ENCODE data around the gene OR52A1. TPM values are rescaled to one million over a fixed set of nuclear protein-coding genes. Genes with fewer than 3 reads are reported as not detected.

OR52A1 gene
- total and polyA plus RNA-seq, 2 experiments from 2014 or later, result not detected

GRCh38 chr11:5096011-5096410 lies 58.5 kb downstream of the OR52A1 start:
- TF ChIP-seq EZH2phosphoT487 (IDR thresholded peaks at IDR 0.05; ENCODE audit: insufficient read depth, low read depth) (no peak), EZH2 (IDR thresholded peaks at IDR 0.05; ENCODE audit: insufficient read depth, poor library complexity, severe bottlenecking) (no peak)
- Histone ChIP-seq H3K4me3 (no peak overlapping the region), H3K9ac (no peak overlapping the region), H3F3A (ENCODE audit: insufficient read depth) (no peaks in the 10 kb centered on the region), H3K36me3 (ENCODE audit: low read depth) (no peaks in the 10 kb centered on the region), H3K9me2 (ENCODE audit: insufficient read depth) (no peaks in the 10 kb centered on the region), H3K27me3 (replicated peaks; ENCODE audit: insufficient read depth) (peaks cover 5% of the 10 kb centered on the region; the same call in 1 of the 2 replicates), H3K4me2 (ENCODE audit: unreplicated experiment) (no peak overlapping the region), H3K79me2 (ENCODE audit: insufficient read depth) (no peaks in the 10 kb centered on the region), H4K20me1 (ENCODE audit: insufficient read depth) (no peaks in the 10 kb centered on the region), H3K9me3 (ENCODE audit: low read depth) (no peaks in the 10 kb centered on the region), H2AFZ (no peak overlapping the region), H3K4me1 (ENCODE audit: insufficient read depth) (no peaks in the 10 kb centered on the region), H3K27ac (no peak overlapping the region)
- DNase-seq, result no peak
- in situ Hi-C loops (cut with MboI), result no loop called here
- 22 to 24% methylated on average over 2 of the region's 2 CpGs for WGBS, 2 experiments (ENCODE audit: low coverage in 1 of 2, low lambda C conversion rate in 2 of 2, missing lambda C conversion rate in 2 of 2)

Other genes starting within 250 kb of the OR52A1 start
- gene OR51G2, start 235.4 kb downstream of the OR52A1 start, total RNA-seq (2014; rRNA removed; shearing (Covaris generic)), result not detected in 2 replicates
- not detected in 2 replicates for gene OR51G2, start 235.4 kb downstream of the OR52A1 start, polyA plus RNA-seq (2016; fragmentation: Nextera tagmentation; extraction: Ambion mirVana)
- gene OR51G1, start 230.4 kb downstream of the OR52A1 start, total RNA-seq (2014; rRNA removed; shearing (Covaris generic)), result not detected in 2 replicates
- gene OR51G1, start 230.4 kb downstream of the OR52A1 start, polyA plus RNA-seq (2016; fragmentation: Nextera tagmentation; extraction: Ambion mirVana), result not detected in 2 replicates
- not detected in 2 replicates for gene OR51A4, start 207.2 kb downstream of the OR52A1 start, total RNA-seq (2014; rRNA removed; shearing (Covaris generic))
- not detected in 2 replicates for gene OR51A4, start 207.2 kb downstream of the OR52A1 start, polyA plus RNA-seq (2016; fragmentation: Nextera tagmentation; extraction: Ambion mirVana)
- gene OR51A2, start 199.0 kb downstream of the OR52A1 start, total RNA-seq (2014; rRNA removed; shearing (Covaris generic)), result not detected in 2 replicates
- gene OR51A2, start 199.0 kb downstream of the OR52A1 start, polyA plus RNA-seq (2016; fragmentation: Nextera tagmentation; extraction: Ambion mirVana), result not detected in 2 replicates
- gene OR51L1, start 159.9 kb downstream of the OR52A1 start, total RNA-seq (2014; rRNA removed; shearing (Covaris generic)), result not detected in 2 replicates
- not detected in 2 replicates for gene OR51L1, start 159.9 kb downstream of the OR52A1 start, polyA plus RNA-seq (2016; fragmentation: Nextera tagmentation; extraction: Ambion mirVana)
- not detected in 2 replicates for gene OR52J3, start 108.2 kb downstream of the OR52A1 start, total RNA-seq (2014; rRNA removed; shearing (Covaris generic))
- not detected in 2 replicates for gene OR52J3, start 108.2 kb downstream of the OR52A1 start, polyA plus RNA-seq (2016; fragmentation: Nextera tagmentation; extraction: Ambion mirVana)
- not detected in 2 replicates for gene OR52E2, start 95.1 kb downstream of the OR52A1 start, total RNA-seq (2014; rRNA removed; shearing (Covaris generic))
- not detected in 2 replicates for gene OR52E2, start 95.1 kb downstream of the OR52A1 start, polyA plus RNA-seq (2016; fragmentation: Nextera tagmentation; extraction: Ambion mirVana)
- not detected in 2 replicates for gene OR52E1, start 85.2 kb downstream of the OR52A1 start, total RNA-seq (2014; rRNA removed; shearing (Covaris generic))
- not detected in 2 replicates for gene OR52E1, start 85.2 kb downstream of the OR52A1 start, polyA plus RNA-seq (2016; fragmentation: Nextera tagmentation; extraction: Ambion mirVana)
- gene OR52A5, start 16.4 kb downstream of the OR52A1 start, total RNA-seq (2014; rRNA removed; shearing (Covaris generic)), result not detected in 2 replicates
- not detected in 2 replicates for gene OR52A5, start 16.4 kb downstream of the OR52A1 start, polyA plus RNA-seq (2016; fragmentation: Nextera tagmentation; extraction: Ambion mirVana)
- gene OR51V1, start 45.9 kb upstream of the OR52A1 start, total RNA-seq (2014; rRNA removed; shearing (Covaris generic)), result not detected in 2 replicates
- gene OR51V1, start 45.9 kb upstream of the OR52A1 start, polyA plus RNA-seq (2016; fragmentation: Nextera tagmentation; extraction: Ambion mirVana), result not detected in 2 replicates
- gene HBB, start 72.3 kb upstream of the OR52A1 start, total RNA-seq (2014; rRNA removed; shearing (Covaris generic)), result not detected in 2 replicates
- not detected in 2 replicates for gene HBB, start 72.3 kb upstream of the OR52A1 start, polyA plus RNA-seq (2016; fragmentation: Nextera tagmentation; extraction: Ambion mirVana)
- not detected in 2 replicates for gene HBD, start 79.7 kb upstream of the OR52A1 start, total RNA-seq (2014; rRNA removed; shearing (Covaris generic))
- not detected in 2 replicates for gene HBD, start 79.7 kb upstream of the OR52A1 start, polyA plus RNA-seq (2016; fragmentation: Nextera tagmentation; extraction: Ambion mirVana)
- gene HBG1, start 95.1 kb upstream of the OR52A1 start, total RNA-seq (2014; rRNA removed; shearing (Covaris generic)), result not detected in 2 replicates
- not detected in 2 replicates for gene HBG1, start 95.1 kb upstream of the OR52A1 start, polyA plus RNA-seq (2016; fragmentation: Nextera tagmentation; extraction: Ambion mirVana)
- gene HBG2, start 100.0 kb upstream of the OR52A1 start, total RNA-seq (2014; rRNA removed; shearing (Covaris generic)), result not detected in 2 replicates
- not detected in 2 replicates for gene HBG2, start 100.0 kb upstream of the OR52A1 start, polyA plus RNA-seq (2016; fragmentation: Nextera tagmentation; extraction: Ambion mirVana)
- not detected in 2 replicates for gene HBE1, start 115.2 kb upstream of the OR52A1 start, total RNA-seq (2014; rRNA removed; shearing (Covaris generic))
- not detected in 2 replicates for gene HBE1, start 115.2 kb upstream of the OR52A1 start, polyA plus RNA-seq (2016; fragmentation: Nextera tagmentation; extraction: Ambion mirVana)
- not detected in 2 replicates for gene OR51B4, start 147.2 kb upstream of the OR52A1 start, total RNA-seq (2014; rRNA removed; shearing (Covaris generic))
- not detected in 2 replicates for gene OR51B4, start 147.2 kb upstream of the OR52A1 start, polyA plus RNA-seq (2016; fragmentation: Nextera tagmentation; extraction: Ambion mirVana)
- gene OR51B2, start 169.5 kb upstream of the OR52A1 start, total RNA-seq (2014; rRNA removed; shearing (Covaris generic)), result not detected in 2 replicates
- not detected in 2 replicates for gene OR51B2, start 169.5 kb upstream of the OR52A1 start, polyA plus RNA-seq (2016; fragmentation: Nextera tagmentation; extraction: Ambion mirVana)
- gene OR51B5, start 188.8 kb upstream of the OR52A1 start, total RNA-seq (2014; rRNA removed; shearing (Covaris generic)), result not detected in 2 replicates
- not detected in 2 replicates for gene OR51B5, start 188.8 kb upstream of the OR52A1 start, polyA plus RNA-seq (2016; fragmentation: Nextera tagmentation; extraction: Ambion mirVana)
- gene OR51B6, start 196.8 kb upstream of the OR52A1 start, total RNA-seq (2014; rRNA removed; shearing (Covaris generic)), result not detected in 2 replicates
- not detected in 2 replicates for gene OR51B6, start 196.8 kb upstream of the OR52A1 start, polyA plus RNA-seq (2016; fragmentation: Nextera tagmentation; extraction: Ambion mirVana)
- not detected in 2 replicates for gene OR51M1, start 229.1 kb upstream of the OR52A1 start, total RNA-seq (2014; rRNA removed; shearing (Covaris generic))
- gene OR51M1, start 229.1 kb upstream of the OR52A1 start, polyA plus RNA-seq (2016; fragmentation: Nextera tagmentation; extraction: Ambion mirVana), result not detected in 2 replicates

All from GM23248 (cell line).